Natural killer cell (primary cell): ENCODE data around the gene TBC1D22A. TPM values are rescaled to one million over a fixed set of nuclear protein-coding genes. Genes with fewer than 3 reads are reported as not detected.

Experiments used
- ATAC-seq, 3 donors: fragments of 150-1000 bp in 2 of 3; fragments of 200-7000 bp in 1 of 3; cut with Tn5 transposase; 1 replicate in 1 of 3; 2 replicates in 2 of 3; pipeline ENCODE4 v1.10.0; 2021; ENCODE audit warnings: mild to moderate bottlenecking in 2 of 3, moderate library complexity in 2 of 3
- DNase-seq, 2 donors: peaks; one replicate each; pipeline versions ENCODE4 v3.0.0 to v3.0.0-alpha.2; 2013 to 2021; ENCODE audit warnings: mixed read lengths in 1 of 2
- H3K27ac ChIP-seq: one replicate; pipeline ENCODE4 v1.5.1; 2013; ENCODE audit warnings: mild to moderate bottlenecking, low read length
- H3K27me3 ChIP-seq: one replicate; pipeline ENCODE4 v1.6.1; 2013; ENCODE audit warnings: low read length; ENCODE audit not compliant: control insufficient read depth, insufficient read depth
- H3K36me3 ChIP-seq: one replicate; pipeline ENCODE4 v1.6.1; 2013; ENCODE audit warnings: low read length; ENCODE audit not compliant: control insufficient read depth, insufficient read depth
- H3K4me1 ChIP-seq: one replicate; pipeline ENCODE4 v1.6.1; 2013; ENCODE audit warnings: low read length; ENCODE audit not compliant: control insufficient read depth, insufficient read depth
- H3K4me3 ChIP-seq: one replicate; pipeline ENCODE4 v1.5.1; 2013; ENCODE audit warnings: low read length
- H3K9me3 ChIP-seq: one replicate; pipeline ENCODE4 v1.6.1; 2013; ENCODE audit warnings: low read length; ENCODE audit not compliant: control insufficient read depth, insufficient read depth
- H3K27ac Mint-ChIP-seq, 2 donors: one replicate each; pipeline ENCODE4 v1.8.0; 2022; ENCODE audit warnings: mild to moderate bottlenecking in 2 of 2, mixed read lengths in 2 of 2, moderate library complexity in 1 of 2
- H3K27me3 Mint-ChIP-seq, 2 donors: one replicate each; pipeline ENCODE4 v1.8.0; 2022; ENCODE audit warnings: low read depth in 2 of 2, mixed read lengths in 2 of 2
- H3K36me3 Mint-ChIP-seq: one replicate; pipeline ENCODE4 v1.8.0; 2022; ENCODE audit warnings: mixed read lengths
- H3K4me1 Mint-ChIP-seq, 2 donors: one replicate each; pipeline ENCODE4 v1.8.0; 2022; ENCODE audit warnings: mixed read lengths in 2 of 2
- H3K4me3 Mint-ChIP-seq: one replicate; pipeline ENCODE4 v1.8.0; 2022; ENCODE audit warnings: mild to moderate bottlenecking, moderate library complexity, mixed read lengths
- H3K9me3 Mint-ChIP-seq, 2 donors: one replicate each; pipeline ENCODE4 v1.8.0; 2022; ENCODE audit warnings: mixed read lengths in 2 of 2
- CTCF ChIP-seq: fragments of 200-600 bp; IDR thresholded peaks from one replicate; pipeline ENCODE4 v1.8.0; 2022; ENCODE audit warnings: antibody characterized with exemption
- WGBS: methylation state at CpG from one replicate; pipeline ENCODE4 v1.1.7; 2013; ENCODE audit warnings: missing lambda C conversion rate; ENCODE audit not compliant: insufficient coverage; 5-methylcytosine and 5-hydroxymethylcytosine counted together
- intact Hi-C: fragments of 100-400 bp; cut with micrococcal nuclease; formaldehyde crosslinking; loops from one replicate; pipeline ENCODE4 v1.14.2; 2022
- total RNA-seq, 4 donors: library from RNA; stranded (reverse); fragments of 120-200 nt in 1 of 4; gene quantifications; one replicate each; pipeline versions ENCODE4 v1.2.3 to v1.2.4, GENCODE V29; 2013 to 2022

The TBC1D22A gene
- total RNA-seq, 3 donors from 2014 or later (not counting 1 experiment from before 2014, with no cell fraction given), result 47.4 to 53.7 (median 53.2) TPM

GRCh38 chr22:47006869-47007268 lies 244.4 kb downstream of the TBC1D22A start:
- Mint-ChIP-seq H3K27ac (no peak overlapping the region), H3K9me3 (no peaks in the 10 kb centered on the region), H3K36me3 (no peaks in the 10 kb centered on the region), H3K4me3 (no peak overlapping the region), H3K4me1 (peaks cover 0 to 9% of the 10 kb centered on the region in 2 donors), H3K27me3 (no peaks in the 10 kb centered on the region)
- Histone ChIP-seq H3K4me1 (no peaks in the 10 kb centered on the region), H3K27ac (no peak overlapping the region), H3K27me3 (no peaks in the 10 kb centered on the region), H3K36me3 (peaks cover 13% of the 10 kb centered on the region), H3K4me3 (no peak overlapping the region), H3K9me3 (no peaks in the 10 kb centered on the region)
- ATAC-seq, result no peak
- 97% methylated on average over 5 of the region's 5 CpGs for WGBS
- no peak for TF ChIP-seq CTCF
- no peak for DNase-seq
- intact Hi-C loops, result no loop called here

GRCh38 chr22:47007496-47007895 lies 245.0 kb downstream of the TBC1D22A start:
- no peak overlapping the region for H3K4me3 ChIP-seq
- peaks cover 13% of the 10 kb centered on the region for H3K36me3 ChIP-seq
- WGBS, result 100% methylated on average over 2 of the region's 2 CpGs
- no peak overlapping the region for H3K27ac Mint-ChIP-seq
- no peaks in the 10 kb centered on the region for H3K27me3 ChIP-seq
- H3K27me3 Mint-ChIP-seq, result no peaks in the 10 kb centered on the region
- H3K4me1 ChIP-seq, result no peaks in the 10 kb centered on the region
- intact Hi-C loops, result no loop called here
- H3K27ac ChIP-seq, result no peak overlapping the region
- H3K4me3 Mint-ChIP-seq, result no peak overlapping the region
- peaks cover 3 to 16% of the 10 kb centered on the region in 2 donors for H3K4me1 Mint-ChIP-seq
- TF ChIP-seq CTCF, result no peak
- H3K36me3 Mint-ChIP-seq, result no peaks in the 10 kb centered on the region
- ATAC-seq (no peak), DNase-seq (no peak)
- H3K9me3 ChIP-seq, result no peaks in the 10 kb centered on the region
- H3K9me3 Mint-ChIP-seq, result no peaks in the 10 kb centered on the region

- Histone ChIP-seq H3K27me3 (no peaks in the 10 kb centered on the region), H3K4me3 (no peak overlapping the region), H3K9me3 (no peaks in the 10 kb centered on the region), H3K27ac (no peak overlapping the region), H3K36me3 (peaks cover 13% of the 10 kb centered on the region), H3K4me1 (peaks cover 6% of the 10 kb centered on the region)
- no peak overlapping the region for H3K27ac Mint-ChIP-seq
- no peaks in the 10 kb centered on the region for H3K9me3 Mint-ChIP-seq
- H3K4me3 Mint-ChIP-seq, result no peak overlapping the region
- H3K36me3 Mint-ChIP-seq, result no peaks in the 10 kb centered on the region
- no peaks in the 10 kb centered on the region for H3K27me3 Mint-ChIP-seq
- no peak for DNase-seq
- peaks cover 10 to 24% of the 10 kb centered on the region in 2 donors for H3K4me1 Mint-ChIP-seq
- ATAC-seq, result no peak
- no peak for TF ChIP-seq CTCF
- WGBS, result 100% methylated on average over 5 of the region's 5 CpGs
- intact Hi-C loops, result no loop called here
Observed at GRCh38 chr22:47008208-47008885, 245.9 kb downstream of the TBC1D22A start.
